H9 (cell line): Measurements from ENCODE around the gene DPYSL5. TPM values are rescaled to one million over a fixed set of nuclear protein-coding genes. Genes with fewer than 3 reads are reported as not detected.
A peak's percentile ranks its signal among the peaks of the same experiment; 100 is the strongest.

Experiments used
- DNase-seq: peaks from one replicate; pipeline ENCODE4 v3.0.0-alpha.2; 2017
- H2AFZ ChIP-seq: one replicate; pipeline ENCODE4 v1.6.1; 2013; ENCODE audit warnings: mild to moderate bottlenecking, low read length, control low read depth, moderate library complexity
- H2AK5ac ChIP-seq: 2 replicates; pipeline ENCODE4 v1.6.1; 2013; ENCODE audit warnings: low read length, control low read depth, mixed read lengths; ENCODE audit not compliant: insufficient read length
- H2BK120ac ChIP-seq: one replicate; pipeline ENCODE4 v1.6.1; 2013; ENCODE audit warnings: low read depth, mild to moderate bottlenecking, low read length, control low read depth, inconsistent platforms; ENCODE audit not compliant: poor library complexity, severe bottlenecking
- H2BK12ac ChIP-seq: 2 replicates; pipeline ENCODE4 v1.6.1; 2013; ENCODE audit warnings: low read length, control low read depth, mixed read lengths, low read depth; ENCODE audit not compliant: insufficient read length
- H2BK15ac ChIP-seq: 2 replicates; pipeline ENCODE4 v1.6.1; 2013; ENCODE audit warnings: low read depth, low read length, control low read depth
- H2BK20ac ChIP-seq: one replicate; pipeline ENCODE4 v1.6.1; 2013; ENCODE audit warnings: low read depth, mild to moderate bottlenecking, low read length, control low read depth, inconsistent platforms; ENCODE audit not compliant: poor library complexity, severe bottlenecking
- H2BK5ac ChIP-seq: 2 replicates; pipeline ENCODE4 v1.6.1; 2013; ENCODE audit warnings: low read length, control low read depth, mixed read lengths; ENCODE audit not compliant: insufficient read length
- H3K14ac ChIP-seq: 2 replicates; pipeline ENCODE4 v1.6.1; 2013; ENCODE audit warnings: low read length, control low read depth; ENCODE audit not compliant: insufficient read depth
- H3K18ac ChIP-seq: 2 replicates; pipeline ENCODE4 v1.6.1; 2013; ENCODE audit warnings: low read depth, mild to moderate bottlenecking, mixed read lengths, low read length, control low read depth; ENCODE audit not compliant: insufficient read length
- H3K23ac ChIP-seq: 2 replicates; pipeline ENCODE4 v1.6.1; 2013; ENCODE audit warnings: low read length, control low read depth, mixed read lengths, low read depth; ENCODE audit not compliant: insufficient read length
- H3K23me2 ChIP-seq: 2 replicates; pipeline ENCODE4 v1.6.1; 2013; ENCODE audit warnings: low read depth, mild to moderate bottlenecking, mixed read lengths, low read length, control low read depth; ENCODE audit not compliant: insufficient read length, poor library complexity, severe bottlenecking
- H3K27ac ChIP-seq: 2 replicates; pipeline ENCODE4 v1.5.1; 2013; ENCODE audit warnings: low read length, control low read depth, mixed read lengths, low read depth; ENCODE audit not compliant: insufficient read length
- H3K27me3 ChIP-seq: 2 replicates; pipeline ENCODE4 v1.6.1; 2013; ENCODE audit warnings: low read length, control low read depth, inconsistent platforms; ENCODE audit not compliant: insufficient read depth
- H3K4ac ChIP-seq: 2 replicates; pipeline ENCODE4 v1.6.1; 2013; ENCODE audit warnings: low read depth, mild to moderate bottlenecking, control low read depth, inconsistent platforms, low read length, moderate library complexity
- H3K4me1 ChIP-seq: 2 replicates; pipeline ENCODE4 v1.6.1; 2013; ENCODE audit warnings: low read length, control low read depth, inconsistent platforms; ENCODE audit not compliant: insufficient read depth
- H3K4me2 ChIP-seq: 2 replicates; pipeline ENCODE4 v1.6.1; 2013; ENCODE audit warnings: low read length, control low read depth, mixed read lengths; ENCODE audit not compliant: insufficient read length, insufficient read depth
- H3K56ac ChIP-seq: 2 replicates; pipeline ENCODE4 v1.6.1; 2013; ENCODE audit warnings: low read depth, mild to moderate bottlenecking, mixed read lengths, low read length, control low read depth; ENCODE audit not compliant: insufficient read length
- H3K79me1 ChIP-seq: 2 replicates; pipeline ENCODE4 v1.6.1; 2013; ENCODE audit warnings: low read depth, mild to moderate bottlenecking, moderate library complexity, low read length, control low read depth, inconsistent platforms; ENCODE audit not compliant: insufficient read depth, poor library complexity, severe bottlenecking
- H3K79me2 ChIP-seq: 2 replicates; pipeline ENCODE4 v1.6.1; 2013; ENCODE audit warnings: low read length, control low read depth, inconsistent platforms; ENCODE audit not compliant: insufficient read depth
- H3K9ac ChIP-seq: 2 replicates; pipeline ENCODE4 v1.6.1; 2013; ENCODE audit warnings: low read length, control low read depth, mixed read lengths; ENCODE audit not compliant: insufficient read length; ENCODE audit errors: extremely low read depth
- H3K9me3 ChIP-seq: one replicate; pipeline ENCODE4 v1.6.1; 2013; ENCODE audit warnings: low read depth, low read length, inconsistent platforms; ENCODE audit not compliant: control insufficient read depth
- H3T11ph ChIP-seq: one replicate; pipeline ENCODE4 v1.6.1; 2013; ENCODE audit warnings: mild to moderate bottlenecking, low read length, control low read depth, inconsistent platforms
- H4K20me1 ChIP-seq: one replicate; pipeline ENCODE4 v1.6.1; 2013; ENCODE audit not compliant: control insufficient read depth, insufficient read length, insufficient read depth
- H4K5ac ChIP-seq: 2 replicates; pipeline ENCODE4 v1.6.1; 2013; ENCODE audit warnings: low read depth, mild to moderate bottlenecking, mixed read lengths, low read length, control low read depth; ENCODE audit not compliant: insufficient read length
- H4K8ac ChIP-seq: replicated peaks from 2 replicates; pipeline ENCODE4 v1.6.1; 2013; ENCODE audit warnings: low read length, control low read depth, mixed read lengths, low read depth; ENCODE audit not compliant: insufficient read length
- H4K91ac ChIP-seq: 2 replicates; pipeline ENCODE4 v1.6.1; 2013; ENCODE audit warnings: low read depth, mild to moderate bottlenecking, moderate library complexity, mixed read lengths, low read length, control low read depth; ENCODE audit not compliant: insufficient read length
- H3K27ac Mint-ChIP-seq, 3 experiments: 2 replicates in 2 of 3; 3 replicates in 1 of 3; pipeline ENCODE4 v1.8.0; 2020 to 2021; ENCODE audit warnings: mixed read lengths in 3 of 3, mild to moderate bottlenecking in 1 of 3, moderate library complexity in 1 of 3
- H3K27me3 Mint-ChIP-seq: 2 replicates; pipeline ENCODE4 v1.8.0; 2021; ENCODE audit warnings: low read depth, mild to moderate bottlenecking, moderate library complexity, mixed read lengths
- H3K36me3 Mint-ChIP-seq, 3 experiments: 2 replicates in 2 of 3; 3 replicates in 1 of 3; pipeline ENCODE4 v1.8.0; 2020 to 2021; ENCODE audit warnings: low read depth in 3 of 3, mixed read lengths in 3 of 3; ENCODE audit not compliant: insufficient read depth in 1 of 3
- H3K4me1 Mint-ChIP-seq, 2 experiments: 2 replicates each; pipeline ENCODE4 v1.8.0; 2020; ENCODE audit warnings: mixed read lengths in 2 of 2
- H3K4me3 Mint-ChIP-seq, 2 experiments: 2 replicates in 1 of 2; 3 replicates in 1 of 2; pipeline ENCODE4 v1.8.0; 2020 to 2021; ENCODE audit warnings: mild to moderate bottlenecking in 2 of 2, mixed read lengths in 2 of 2, moderate library complexity in 1 of 2
- H3K9me3 Mint-ChIP-seq, 2 experiments: 2 replicates in 1 of 2; 3 replicates in 1 of 2; pipeline ENCODE4 v1.8.0; 2020; ENCODE audit warnings: mild to moderate bottlenecking in 2 of 2, mixed read lengths in 2 of 2, moderate library complexity in 1 of 2
- CTCF ChIP-seq: fragments of 200-600 bp; sonication (generic); conservative IDR thresholded peaks from 3 replicates; pipeline ENCODE4 v1.8.0; 2021; ENCODE audit warnings: antibody characterized with exemption, mild to moderate bottlenecking
- WGBS: extraction: QIAGEN DNeasy Blood & Tissue Kit; methylation state at CpG from one replicate; pipeline ENCODE4 v1.1.7; 2013; ENCODE audit warnings: missing lambda C conversion rate, low lambda C conversion rate, mixed read lengths; ENCODE audit not compliant: insufficient read length; ENCODE audit errors: extremely low coverage; 5-methylcytosine and 5-hydroxymethylcytosine counted together
- long read RNA-seq: library from polyadenylated mRNA; unstranded; transcript quantifications from one replicate; pipeline ENCODE4 v2.0.0, GENCODE V29; 2020
- total RNA-seq: library from RNA; stranded (reverse); gene quantifications from 2 replicates; pipeline ENCODE4 v1.2.1, GENCODE V29; 2021

Gene DPYSL5
- total RNA-seq, result 6.4 and 6.9 TPM in 2 replicates
- long read RNA-seq, full-length matches to known transcripts, result 7 of 14 reads
- long read RNA-seq, partial matches to known transcripts, result 3 of 14 reads
- long read RNA-seq, other reads (novel, unspliced or antisense), result 4 of 14 reads

GRCh38 chr2:26847655-26848335 is at the start of gene DPYSL5:
TSS of gene DPYSL5 (plus strand) at chr2:26848132. CDS start at chr2:26898500, 50,368 bp downstream.
- H3K14ac ChIP-seq, result no peak within 1 kb of the TSS; the same call in 1 of the 2 replicates
- Mint-ChIP-seq H3K4me3 (peak within 1 kb of the TSS; percentile 60 to 88), H3K27me3 (peaks cover 83% of the 10 kb centered on the region), H3K27ac (peak within 1 kb of the TSS in 1 of 3 experiments; percentile 52; a peak in 1 of 7 replicates), H3K36me3 (no peaks in the 10 kb centered on the region; a peak in 1 of 7 replicates), H3K4me1 (peaks cover 7 to 24% of the 10 kb centered on the region in 2 experiments; a peak in 3 of 4 replicates), H3K9me3 (no peaks in the 10 kb centered on the region)
- no peak within 1 kb of the TSS for H4K5ac ChIP-seq
- no peak within 1 kb of the TSS for H3K18ac ChIP-seq
- WGBS, result no CpG with 5 or more reads among the region's 83 CpGs
- H3K9ac ChIP-seq, result no peak within 1 kb of the TSS
- no peak within 1 kb of the TSS for H3T11ph ChIP-seq
- peak; percentile 92 for DNase-seq
- H2BK15ac ChIP-seq, result no peak within 1 kb of the TSS
- H3K23me2 ChIP-seq, result peaks cover 23% of the 10 kb centered on the region
- no peak for TF ChIP-seq CTCF
- no peaks in the 10 kb centered on the region for H3K4me1 ChIP-seq
- H2BK12ac ChIP-seq, result no peak within 1 kb of the TSS
- H2AFZ ChIP-seq, result no peak within 1 kb of the TSS
- H3K4ac ChIP-seq, result no peak within 1 kb of the TSS
- no peak within 1 kb of the TSS for H2AK5ac ChIP-seq
- no peaks in the 10 kb centered on the region for H4K20me1 ChIP-seq
- no peaks in the 10 kb centered on the region for H3K79me1 ChIP-seq
- H3K27me3 ChIP-seq, result peaks cover 31% of the 10 kb centered on the region
- no peak within 1 kb of the TSS for H4K8ac ChIP-seq
- H2BK120ac ChIP-seq, result no peak within 1 kb of the TSS
- no peak within 1 kb of the TSS for H2BK5ac ChIP-seq
- H3K9me3 ChIP-seq, result no peaks in the 10 kb centered on the region
- H4K91ac ChIP-seq, result no peak within 1 kb of the TSS
- peak within 1 kb of the TSS; percentile 69 for H3K4me2 ChIP-seq
- H3K79me2 ChIP-seq, result no peaks in the 10 kb centered on the region
- no peak within 1 kb of the TSS for H3K56ac ChIP-seq
- no peak within 1 kb of the TSS for H3K23ac ChIP-seq
- H3K27ac ChIP-seq, result no peak within 1 kb of the TSS
- no peak within 1 kb of the TSS for H2BK20ac ChIP-seq
